BJ (cell line): ENCODE measurements around the gene APCDD1L. TPM values are rescaled to one million over a fixed set of nuclear protein-coding genes. Genes with fewer than 3 reads are reported as not detected.

ENCODE experiments used
- CTCF ChIA-PET: fragments of 350-600 bp; formaldehyde crosslinking; extraction: SDS; loops from one replicate; lab custom pipeline; 2021; ENCODE audit warnings: antibody characterized with exemption, inconsistent platforms; lab: Yijun Ruan, JAX
- POLR2A ChIA-PET: fragments of 300-600 bp; sonication (Branson Sonifier 250); formaldehyde crosslinking; extraction: SDS; loops from one replicate; lab custom pipeline; 2021; ENCODE audit warnings: antibody characterized with exemption; lab: Charles Lee
- DNase-seq: peaks from one replicate; pipeline ENCODE4 v3.0.0-alpha.2; 2011; ENCODE audit warnings: low read depth
- H3K27me3 ChIP-seq: 2 replicates; pipeline ENCODE4 v1.6.0; 2011; ENCODE audit warnings: low read length; ENCODE audit not compliant: control insufficient read depth, insufficient read depth
- H3K36me3 ChIP-seq: 2 replicates; pipeline ENCODE4 v1.5.1; 2011; ENCODE audit warnings: low read length; ENCODE audit not compliant: control insufficient read depth, insufficient read depth
- H3K4me3 ChIP-seq: 2 replicates; pipeline ENCODE4 v1.5.1; 2011; ENCODE audit warnings: low read depth, mild to moderate bottlenecking, control low read depth, low read length
- CTCF ChIP-seq: IDR thresholded peaks from 2 replicates; pipeline ENCODE4 v1.5.1; 2011; ENCODE audit warnings: low read depth, mild to moderate bottlenecking, control low read depth, inconsistent platforms, low read length, moderate library complexity; ENCODE audit not compliant: insufficient read depth
- polyA plus RNA-seq: library from polyadenylated mRNA; depleted of rRNA; stranded (reverse); fragments of >200 nt; gene quantifications from 2 replicates; pipeline ENCODE4 v1.2.3, GENCODE V29; 2011

The APCDD1L gene
- polyA plus RNA-seq, 1 experiment = 2.5 TPM

- no peak for TF ChIP-seq CTCF
- no peak overlapping the region for H3K4me3 ChIP-seq
- CTCF ChIA-PET = interaction anchor here (0.6 kb wide), 1 partner anchor 133 kb away, joined by 10 read pairs; no protein-coding TSS in a partner anchor
- no peak for DNase-seq
- no peaks in the 10 kb centered on the region for H3K27me3 ChIP-seq
- POLR2A ChIA-PET = no interaction called here
- H3K36me3 ChIP-seq = no peaks in the 10 kb centered on the region
Observed at GRCh38 chr20:58526411-58526810, 11.2 kb upstream of the APCDD1L start.

- H3K27me3 ChIP-seq = no peaks in the 10 kb centered on the region
- POLR2A ChIA-PET = no interaction called here
- H3K4me3 ChIP-seq = no peak overlapping the region
- no peak for DNase-seq
- no peak for TF ChIP-seq CTCF
- no peaks in the 10 kb centered on the region for H3K36me3 ChIP-seq
- CTCF ChIA-PET = interaction anchor here (1.0 kb wide), 2 partner anchors 13 to 40 kb away, joined by 3 read pairs; no protein-coding TSS in a partner anchor
Observed at GRCh38 chr20:58524814-58525213, 9.6 kb upstream of the APCDD1L start.

GRCh38 chr20:58523971-58524315 is 8.7 kb upstream of the APCDD1L start:
- no peaks in the 10 kb centered on the region for H3K36me3 ChIP-seq
- ChIA-PET POLR2A (interaction anchor here (0.6 kb wide), 1 partner anchor 127 kb away, joined by 7 read pairs; no protein-coding TSS in a partner anchor), CTCF (interaction anchor here (1.0 kb wide), 2 partner anchors 12 to 41 kb away, joined by 3 read pairs; no protein-coding TSS in a partner anchor)
- no peaks in the 10 kb centered on the region for H3K27me3 ChIP-seq
- TF ChIP-seq CTCF = no peak
- H3K4me3 ChIP-seq = no peak overlapping the region
- DNase-seq = no peak

GRCh38 chr20:58523072-58523970 is 8.1 kb upstream of the APCDD1L start:
- POLR2A ChIA-PET = interaction anchor here (0.6 kb wide), 1 partner anchor 127 kb away, joined by 7 read pairs; no protein-coding TSS in a partner anchor
- DNase-seq = no peak
- no peaks in the 10 kb centered on the region for H3K36me3 ChIP-seq
- no peaks in the 10 kb centered on the region for H3K27me3 ChIP-seq
- CTCF ChIA-PET = interaction anchor here (1.0 kb wide), 2 partner anchors 11 to 41 kb away, joined by 3 read pairs; no protein-coding TSS in a partner anchor
- TF ChIP-seq CTCF = no peak
- H3K4me3 ChIP-seq = no peak overlapping the region

GRCh38 chr20:58522666-58523065 is 7.5 kb upstream of the APCDD1L start:
- Histone ChIP-seq H3K27me3 (no peaks in the 10 kb centered on the region), H3K36me3 (no peaks in the 10 kb centered on the region), H3K4me3 (no peak overlapping the region)
- TF ChIP-seq CTCF = no peak
- ChIA-PET POLR2A (no interaction called here), CTCF (no interaction called here)
- no peak for DNase-seq
